Measurements from ENCODE around the gene CRIP1.

DNA sequence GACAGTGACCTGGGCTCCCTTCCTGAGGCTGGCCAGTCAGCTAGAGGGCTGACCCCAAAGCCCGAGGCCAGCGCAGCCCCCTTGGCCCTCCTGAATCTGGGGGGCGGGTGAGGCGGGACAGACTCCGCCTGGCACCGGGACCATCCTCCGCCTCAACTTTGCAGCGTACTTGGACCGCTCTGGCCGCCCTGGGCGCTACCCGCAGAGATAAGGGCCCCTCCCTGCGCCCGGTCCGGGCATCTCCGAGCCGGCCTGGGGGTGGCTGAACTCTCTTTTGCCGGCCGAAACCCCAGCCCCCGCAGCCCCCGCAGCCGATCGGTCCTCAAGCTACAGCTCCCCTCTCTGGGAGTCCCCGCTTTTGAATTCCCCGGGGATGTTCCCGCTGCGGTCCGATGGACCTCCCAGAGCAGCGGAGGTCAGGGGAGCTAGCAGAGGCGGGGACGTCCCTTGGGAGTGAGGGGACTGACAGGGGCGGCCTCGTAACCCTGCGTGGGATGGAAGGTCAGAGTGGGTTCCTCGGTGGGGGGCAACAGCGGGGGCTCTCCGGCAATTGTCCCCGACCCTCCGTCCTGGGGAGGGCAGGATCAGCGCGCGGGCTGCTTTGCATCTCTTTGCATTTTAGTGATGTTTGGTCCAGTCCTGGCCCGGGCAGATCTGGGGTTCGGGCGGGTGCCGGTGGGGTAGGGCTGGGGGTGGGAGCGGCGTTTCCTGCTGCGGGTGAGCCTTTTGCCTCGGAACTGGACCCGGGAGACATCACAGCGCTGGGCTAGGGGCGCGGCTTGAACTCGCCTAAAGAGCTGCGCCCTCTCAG lies at the start of gene CRIP1:
- no peak for TF ChIP-seq POLR2A (IDR thresholded peaks at IDR 0.05)
- TF ChIP-seq, protein P1, sequence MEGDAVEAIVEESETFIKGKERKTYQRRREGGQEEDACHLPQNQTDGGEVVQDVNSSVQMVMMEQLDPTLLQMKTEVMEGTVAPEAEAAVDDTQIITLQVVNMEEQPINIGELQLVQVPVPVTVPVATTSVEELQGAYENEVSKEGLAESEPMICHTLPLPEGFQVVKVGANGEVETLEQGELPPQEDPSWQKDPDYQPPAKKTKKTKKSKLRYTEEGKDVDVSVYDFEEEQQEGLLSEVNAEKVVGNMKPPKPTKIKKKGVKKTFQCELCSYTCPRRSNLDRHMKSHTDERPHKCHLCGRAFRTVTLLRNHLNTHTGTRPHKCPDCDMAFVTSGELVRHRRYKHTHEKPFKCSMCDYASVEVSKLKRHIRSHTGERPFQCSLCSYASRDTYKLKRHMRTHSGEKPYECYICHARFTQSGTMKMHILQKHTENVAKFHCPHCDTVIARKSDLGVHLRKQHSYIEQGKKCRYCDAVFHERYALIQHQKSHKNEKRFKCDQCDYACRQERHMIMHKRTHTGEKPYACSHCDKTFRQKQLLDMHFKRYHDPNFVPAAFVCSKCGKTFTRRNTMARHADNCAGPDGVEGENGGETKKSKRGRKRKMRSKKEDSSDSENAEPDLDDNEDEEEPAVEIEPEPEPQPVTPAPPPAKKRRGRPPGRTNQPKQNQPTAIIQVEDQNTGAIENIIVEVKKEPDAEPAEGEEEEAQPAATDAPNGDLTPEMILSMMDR (IDR thresholded peaks at IDR 0.05), result no peak
